Neural cell (in vitro differentiated cells): ENCODE data around the gene ADCY4. TPM values are rescaled to one million over a fixed set of nuclear protein-coding genes. Genes with fewer than 3 reads are reported as not detected.

Source experiments
- H2AFZ ChIP-seq: fragments of 200-600, 300-800 bp; sonication (generic), shearing (Covaris generic); 2 replicates; pipeline ENCODE4 v1.6.0; 2014; ENCODE audit warnings: low read depth, mild to moderate bottlenecking, antibody characterized with exemption, low read length, moderate library complexity
- H3F3A ChIP-seq: fragments of 200-600 bp; shearing (Covaris generic); 2 replicates; pipeline ENCODE4 v1.6.1; 2016; ENCODE audit warnings: mild to moderate bottlenecking, moderate library complexity, mixed read lengths, antibody characterized with exemption, low read length; ENCODE audit not compliant: insufficient read depth, poor library complexity, severe bottlenecking
- H3K27ac ChIP-seq: fragments of 200-600, 300-800 bp; sonication (generic), shearing (Covaris generic); 2 replicates; pipeline ENCODE4 v1.5.1; 2014; ENCODE audit warnings: mild to moderate bottlenecking, low read length, moderate library complexity
- H3K27me3 ChIP-seq: fragments of 300-800, 200-600 bp; sonication (generic), shearing (Covaris generic); 2 replicates; pipeline ENCODE4 v1.6.0; 2014; ENCODE audit warnings: mild to moderate bottlenecking, low read depth, low read length, moderate library complexity; ENCODE audit not compliant: insufficient read depth
- H3K36me3 ChIP-seq: fragments of 300-800, 200-600 bp; sonication (generic), shearing (Covaris generic); 2 replicates; pipeline ENCODE4 v1.5.1; 2014; ENCODE audit warnings: mild to moderate bottlenecking, antibody characterized with exemption, low read length, moderate library complexity; ENCODE audit not compliant: insufficient read depth
- H3K4me2 ChIP-seq: fragments of 300-800, 200-600 bp; sonication (generic), shearing (Covaris generic); 2 replicates; pipeline ENCODE4 v1.6.0; 2014; ENCODE audit warnings: mild to moderate bottlenecking, low read length
- H3K4me3 ChIP-seq: fragments of 300-800, 200-600 bp; sonication (generic), shearing (Covaris generic); 2 replicates; pipeline ENCODE4 v1.5.1; 2014; ENCODE audit warnings: mild to moderate bottlenecking, low read length, moderate library complexity
- H3K79me2 ChIP-seq: fragments of 200-600 bp; shearing (Covaris generic); replicated peaks from 2 replicates; pipeline ENCODE4 v1.6.0; 2014; ENCODE audit warnings: mild to moderate bottlenecking, low read length, moderate library complexity; ENCODE audit not compliant: insufficient read depth
- H3K9ac ChIP-seq: fragments of 300-800, 200-600 bp; sonication (generic), shearing (Covaris generic); 2 replicates; pipeline ENCODE4 v1.6.1; 2016; ENCODE audit warnings: mild to moderate bottlenecking, low read length, mixed read lengths
- H3K9me2 ChIP-seq: fragments of 200-600 bp; shearing (Covaris generic); 2 replicates; pipeline ENCODE4 v1.6.1; 2016; ENCODE audit warnings: mild to moderate bottlenecking, low read length, mixed read lengths; ENCODE audit not compliant: insufficient read depth
- H3K9me3 ChIP-seq: fragments of 200-600, 300-800 bp; sonication (generic), shearing (Covaris generic); 2 replicates; pipeline ENCODE4 v1.6.1; 2016; ENCODE audit warnings: mild to moderate bottlenecking, mixed run types, low read length, moderate library complexity, mixed read lengths
- H4K20me1 ChIP-seq: fragments of 200-600 bp; shearing (Covaris generic); 2 replicates; pipeline ENCODE4 v1.6.1; 2016; ENCODE audit warnings: mild to moderate bottlenecking, mixed run types; ENCODE audit not compliant: insufficient read depth
- EP300 ChIP-seq: fragments of 450-650 bp; conservative IDR thresholded peaks from 2 replicates; pipeline ENCODE4 v1.6.1; 2014; ENCODE audit warnings: antibody characterized with exemption, mild to moderate bottlenecking, moderate library complexity; ENCODE audit not compliant: poor library complexity, severe bottlenecking
- EZH2 ChIP-seq: fragments of 200-600, 300-800 bp; shearing (Covaris generic), sonication (generic); IDR thresholded peaks from 2 replicates; pipeline ENCODE4 v1.6.1; 2014; ENCODE audit warnings: antibody characterized with exemption, low read length, borderline replicate concordance, mild to moderate bottlenecking; ENCODE audit not compliant: insufficient read depth, poor library complexity, severe bottlenecking
- MXI1 ChIP-seq: fragments of 450-650 bp; conservative IDR thresholded peaks from 2 replicates; pipeline ENCODE4 v1.6.1; 2014; ENCODE audit warnings: antibody characterized with exemption, mild to moderate bottlenecking; ENCODE audit not compliant: poor library complexity, severe bottlenecking
- POLR2AphosphoS5 ChIP-seq: IDR thresholded peaks from 2 replicates; pipeline ENCODE4 v1.6.1; 2012
- RAD21 ChIP-seq: fragments of 450-650 bp; conservative IDR thresholded peaks from 2 replicates; pipeline ENCODE4 v1.6.1; 2014; ENCODE audit warnings: antibody characterized with exemption, mild to moderate bottlenecking, moderate library complexity
- SMC3 ChIP-seq: fragments of 450-650 bp; conservative IDR thresholded peaks from 2 replicates; pipeline ENCODE4 v1.6.1; 2014; ENCODE audit warnings: antibody characterized with exemption, mild to moderate bottlenecking, moderate library complexity; ENCODE audit not compliant: poor library complexity
- TAF1 ChIP-seq: IDR thresholded peaks from 2 replicates; pipeline ENCODE4 v1.6.1; 2012; ENCODE audit warnings: low read depth
- polyA plus RNA-seq: library from polyadenylated mRNA; depleted of rRNA; stranded (reverse); fragments of >200 nt; gene quantifications from 2 replicates; pipeline ENCODE4 v1.2.3, GENCODE V29; 2014
- TF ChIP-seq, protein P1 (sequence below): fragments of 450-650 bp; IDR thresholded peaks from 2 replicates; pipeline ENCODE4 v1.5.1; 2014; ENCODE audit warnings: antibody characterized with exemption, mild to moderate bottlenecking, moderate library complexity; ENCODE audit not compliant: poor library complexity, severe bottlenecking
- TF ChIP-seq, protein P2 (sequence below): IDR thresholded peaks from 2 replicates; pipeline ENCODE4 v1.6.1; 2012; ENCODE audit warnings: borderline replicate concordance

Gene ADCY4
- polyA plus RNA-seq, 1 donor from 2014 or later, result not detected

DNA sequence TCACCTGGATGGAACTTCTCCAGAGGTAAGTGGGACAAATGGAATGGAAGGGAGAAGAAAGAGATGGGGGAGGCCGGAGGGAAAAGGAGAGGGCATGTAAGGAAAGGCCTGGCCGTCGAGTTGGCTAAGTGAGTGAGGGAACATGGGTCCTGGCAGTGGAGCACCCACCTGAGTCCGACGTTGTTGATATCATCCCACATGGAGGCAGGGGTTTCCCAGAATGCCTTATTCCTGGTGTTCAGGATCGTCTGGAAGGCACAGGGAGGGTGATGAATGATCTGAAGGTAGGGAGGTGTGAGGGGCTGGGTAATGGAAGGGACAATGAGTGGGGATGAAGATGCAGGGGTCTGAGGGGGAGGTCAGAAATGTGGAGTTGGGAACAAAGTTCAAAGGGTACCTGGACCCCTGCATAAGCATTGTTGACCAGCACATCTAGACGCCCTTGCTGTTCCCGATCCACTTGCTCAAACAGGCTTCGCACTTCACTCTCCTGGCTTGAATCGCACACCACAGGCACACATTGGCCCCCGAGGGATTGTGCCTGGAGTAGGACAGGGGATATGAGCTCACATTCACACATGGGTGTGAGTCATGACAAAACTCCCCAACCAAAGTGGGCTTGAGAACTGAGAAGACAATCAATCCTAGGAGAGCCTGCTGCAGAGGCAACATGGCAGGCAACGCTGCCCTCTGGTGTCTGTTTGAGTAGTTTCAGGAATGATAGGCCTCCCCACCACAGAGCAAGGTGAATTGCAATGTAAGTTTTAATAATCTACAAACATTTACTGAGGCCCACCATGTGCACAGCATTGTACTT lies 38.3 kb downstream of the ADCY4 start:
- no peaks in the 10 kb centered on the region for H3K9me3 ChIP-seq
- H4K20me1 ChIP-seq, result no peaks in the 10 kb centered on the region
- no peak overlapping the region for H3K9ac ChIP-seq
- no peak for TF ChIP-seq EP300
- TF ChIP-seq, protein P1, sequence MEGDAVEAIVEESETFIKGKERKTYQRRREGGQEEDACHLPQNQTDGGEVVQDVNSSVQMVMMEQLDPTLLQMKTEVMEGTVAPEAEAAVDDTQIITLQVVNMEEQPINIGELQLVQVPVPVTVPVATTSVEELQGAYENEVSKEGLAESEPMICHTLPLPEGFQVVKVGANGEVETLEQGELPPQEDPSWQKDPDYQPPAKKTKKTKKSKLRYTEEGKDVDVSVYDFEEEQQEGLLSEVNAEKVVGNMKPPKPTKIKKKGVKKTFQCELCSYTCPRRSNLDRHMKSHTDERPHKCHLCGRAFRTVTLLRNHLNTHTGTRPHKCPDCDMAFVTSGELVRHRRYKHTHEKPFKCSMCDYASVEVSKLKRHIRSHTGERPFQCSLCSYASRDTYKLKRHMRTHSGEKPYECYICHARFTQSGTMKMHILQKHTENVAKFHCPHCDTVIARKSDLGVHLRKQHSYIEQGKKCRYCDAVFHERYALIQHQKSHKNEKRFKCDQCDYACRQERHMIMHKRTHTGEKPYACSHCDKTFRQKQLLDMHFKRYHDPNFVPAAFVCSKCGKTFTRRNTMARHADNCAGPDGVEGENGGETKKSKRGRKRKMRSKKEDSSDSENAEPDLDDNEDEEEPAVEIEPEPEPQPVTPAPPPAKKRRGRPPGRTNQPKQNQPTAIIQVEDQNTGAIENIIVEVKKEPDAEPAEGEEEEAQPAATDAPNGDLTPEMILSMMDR, result peak; percentile 87
- TF ChIP-seq SMC3, result peak; percentile 91
- TF ChIP-seq EZH2, result no peak
- TF ChIP-seq, protein P2, sequence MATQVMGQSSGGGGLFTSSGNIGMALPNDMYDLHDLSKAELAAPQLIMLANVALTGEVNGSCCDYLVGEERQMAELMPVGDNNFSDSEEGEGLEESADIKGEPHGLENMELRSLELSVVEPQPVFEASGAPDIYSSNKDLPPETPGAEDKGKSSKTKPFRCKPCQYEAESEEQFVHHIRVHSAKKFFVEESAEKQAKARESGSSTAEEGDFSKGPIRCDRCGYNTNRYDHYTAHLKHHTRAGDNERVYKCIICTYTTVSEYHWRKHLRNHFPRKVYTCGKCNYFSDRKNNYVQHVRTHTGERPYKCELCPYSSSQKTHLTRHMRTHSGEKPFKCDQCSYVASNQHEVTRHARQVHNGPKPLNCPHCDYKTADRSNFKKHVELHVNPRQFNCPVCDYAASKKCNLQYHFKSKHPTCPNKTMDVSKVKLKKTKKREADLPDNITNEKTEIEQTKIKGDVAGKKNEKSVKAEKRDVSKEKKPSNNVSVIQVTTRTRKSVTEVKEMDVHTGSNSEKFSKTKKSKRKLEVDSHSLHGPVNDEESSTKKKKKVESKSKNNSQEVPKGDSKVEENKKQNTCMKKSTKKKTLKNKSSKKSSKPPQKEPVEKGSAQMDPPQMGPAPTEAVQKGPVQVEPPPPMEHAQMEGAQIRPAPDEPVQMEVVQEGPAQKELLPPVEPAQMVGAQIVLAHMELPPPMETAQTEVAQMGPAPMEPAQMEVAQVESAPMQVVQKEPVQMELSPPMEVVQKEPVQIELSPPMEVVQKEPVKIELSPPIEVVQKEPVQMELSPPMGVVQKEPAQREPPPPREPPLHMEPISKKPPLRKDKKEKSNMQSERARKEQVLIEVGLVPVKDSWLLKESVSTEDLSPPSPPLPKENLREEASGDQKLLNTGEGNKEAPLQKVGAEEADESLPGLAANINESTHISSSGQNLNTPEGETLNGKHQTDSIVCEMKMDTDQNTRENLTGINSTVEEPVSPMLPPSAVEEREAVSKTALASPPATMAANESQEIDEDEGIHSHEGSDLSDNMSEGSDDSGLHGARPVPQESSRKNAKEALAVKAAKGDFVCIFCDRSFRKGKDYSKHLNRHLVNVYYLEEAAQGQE, result no peak
- no peak for TF ChIP-seq POLR2AphosphoS5
- no peak for TF ChIP-seq MXI1
- TF ChIP-seq TAF1, result no peak
- peak; percentile 86 for TF ChIP-seq RAD21
- no peak overlapping the region for H3K27ac ChIP-seq
- no peak overlapping the region for H3K4me3 ChIP-seq
- no peak overlapping the region for H2AFZ ChIP-seq
- no peaks in the 10 kb centered on the region for H3K36me3 ChIP-seq
- no peaks in the 10 kb centered on the region for H3K27me3 ChIP-seq
- no peaks in the 10 kb centered on the region for H3K79me2 ChIP-seq
- no peak overlapping the region for H3K4me2 ChIP-seq
- H3F3A ChIP-seq, result no peaks in the 10 kb centered on the region
- H3K9me2 ChIP-seq, result no peaks in the 10 kb centered on the region

DNA sequence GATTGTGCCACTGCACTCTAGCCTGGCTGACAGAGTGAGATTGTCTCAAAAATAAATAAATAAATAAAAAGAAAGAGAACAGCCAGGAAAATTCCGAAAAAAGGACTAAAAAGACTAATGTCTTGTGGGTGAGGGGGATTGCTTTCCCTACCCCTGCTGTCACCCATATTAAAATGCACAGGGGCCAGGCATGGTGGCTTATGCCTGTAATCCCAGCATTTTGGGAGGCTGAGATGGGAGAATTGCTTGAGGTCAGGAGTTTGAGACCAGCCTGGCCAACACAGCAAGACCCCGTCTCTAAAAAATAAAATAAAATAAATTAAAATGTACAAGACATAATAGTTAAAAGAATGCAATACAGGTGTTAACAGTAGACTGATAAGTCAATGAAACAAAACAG lies 41.3 kb downstream of the ADCY4 start:
- H3F3A ChIP-seq, result no peaks in the 10 kb centered on the region
- no peak overlapping the region for H3K9ac ChIP-seq
- H2AFZ ChIP-seq, result no peak overlapping the region
- no peaks in the 10 kb centered on the region for H3K9me3 ChIP-seq
- no peak overlapping the region for H3K4me2 ChIP-seq
- no peak overlapping the region for H3K4me3 ChIP-seq
- no peaks in the 10 kb centered on the region for H3K79me2 ChIP-seq
- no peaks in the 10 kb centered on the region for H3K9me2 ChIP-seq
- no peaks in the 10 kb centered on the region for H4K20me1 ChIP-seq
- no peak overlapping the region for H3K27ac ChIP-seq
- TF ChIP-seq TAF1, result no peak
- H3K36me3 ChIP-seq, result no peaks in the 10 kb centered on the region
- no peaks in the 10 kb centered on the region for H3K27me3 ChIP-seq
